Duodenal mucosa (tissue), 2 donors: ENCODE results near the gene IGSF1.

Experiments
- H3K27ac ChIP-seq: one replicate; pipeline ENCODE4 v1.7.0; 2013; ENCODE audit warnings: low read depth, low read length
- H3K27me3 ChIP-seq, 2 donors: one replicate each; pipeline ENCODE4 v1.7.0; 2013; ENCODE audit warnings: low read length in 2 of 2, control low read depth in 1 of 2; ENCODE audit not compliant: insufficient read depth in 2 of 2, control insufficient read depth in 1 of 2
- H3K36me3 ChIP-seq, 2 donors: one replicate each; pipeline ENCODE4 v1.7.0; 2013; ENCODE audit warnings: low read length in 2 of 2, control low read depth in 1 of 2; ENCODE audit not compliant: insufficient read depth in 2 of 2, control insufficient read depth in 1 of 2
- H3K4me1 ChIP-seq, 2 donors: one replicate each; pipeline ENCODE4 v1.7.0; 2013; ENCODE audit warnings: low read length in 2 of 2, control low read depth in 1 of 2; ENCODE audit not compliant: insufficient read depth in 2 of 2, control insufficient read depth in 1 of 2
- H3K4me3 ChIP-seq, 2 donors: one replicate each; pipeline ENCODE4 v1.7.0; 2013; ENCODE audit warnings: low read length in 2 of 2, low read depth in 1 of 2
- H3K9ac ChIP-seq, 2 donors: one replicate each; pipeline ENCODE4 v1.7.0; 2013; ENCODE audit warnings: low read length in 2 of 2, low read depth in 1 of 2
- H3K9me3 ChIP-seq, 2 donors: one replicate each; pipeline ENCODE4 v1.7.0; 2013; ENCODE audit warnings: low read length in 2 of 2, control low read depth in 1 of 2; ENCODE audit not compliant: control insufficient read depth in 1 of 2

IGSF1 gene, protein sequence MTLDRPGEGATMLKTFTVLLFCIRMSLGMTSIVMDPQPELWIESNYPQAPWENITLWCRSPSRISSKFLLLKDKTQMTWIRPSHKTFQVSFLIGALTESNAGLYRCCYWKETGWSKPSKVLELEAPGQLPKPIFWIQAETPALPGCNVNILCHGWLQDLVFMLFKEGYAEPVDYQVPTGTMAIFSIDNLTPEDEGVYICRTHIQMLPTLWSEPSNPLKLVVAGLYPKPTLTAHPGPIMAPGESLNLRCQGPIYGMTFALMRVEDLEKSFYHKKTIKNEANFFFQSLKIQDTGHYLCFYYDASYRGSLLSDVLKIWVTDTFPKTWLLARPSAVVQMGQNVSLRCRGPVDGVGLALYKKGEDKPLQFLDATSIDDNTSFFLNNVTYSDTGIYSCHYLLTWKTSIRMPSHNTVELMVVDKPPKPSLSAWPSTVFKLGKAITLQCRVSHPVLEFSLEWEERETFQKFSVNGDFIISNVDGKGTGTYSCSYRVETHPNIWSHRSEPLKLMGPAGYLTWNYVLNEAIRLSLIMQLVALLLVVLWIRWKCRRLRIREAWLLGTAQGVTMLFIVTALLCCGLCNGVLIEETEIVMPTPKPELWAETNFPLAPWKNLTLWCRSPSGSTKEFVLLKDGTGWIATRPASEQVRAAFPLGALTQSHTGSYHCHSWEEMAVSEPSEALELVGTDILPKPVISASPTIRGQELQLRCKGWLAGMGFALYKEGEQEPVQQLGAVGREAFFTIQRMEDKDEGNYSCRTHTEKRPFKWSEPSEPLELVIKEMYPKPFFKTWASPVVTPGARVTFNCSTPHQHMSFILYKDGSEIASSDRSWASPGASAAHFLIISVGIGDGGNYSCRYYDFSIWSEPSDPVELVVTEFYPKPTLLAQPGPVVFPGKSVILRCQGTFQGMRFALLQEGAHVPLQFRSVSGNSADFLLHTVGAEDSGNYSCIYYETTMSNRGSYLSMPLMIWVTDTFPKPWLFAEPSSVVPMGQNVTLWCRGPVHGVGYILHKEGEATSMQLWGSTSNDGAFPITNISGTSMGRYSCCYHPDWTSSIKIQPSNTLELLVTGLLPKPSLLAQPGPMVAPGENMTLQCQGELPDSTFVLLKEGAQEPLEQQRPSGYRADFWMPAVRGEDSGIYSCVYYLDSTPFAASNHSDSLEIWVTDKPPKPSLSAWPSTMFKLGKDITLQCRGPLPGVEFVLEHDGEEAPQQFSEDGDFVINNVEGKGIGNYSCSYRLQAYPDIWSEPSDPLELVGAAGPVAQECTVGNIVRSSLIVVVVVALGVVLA (N-terminal part only)

DNA sequence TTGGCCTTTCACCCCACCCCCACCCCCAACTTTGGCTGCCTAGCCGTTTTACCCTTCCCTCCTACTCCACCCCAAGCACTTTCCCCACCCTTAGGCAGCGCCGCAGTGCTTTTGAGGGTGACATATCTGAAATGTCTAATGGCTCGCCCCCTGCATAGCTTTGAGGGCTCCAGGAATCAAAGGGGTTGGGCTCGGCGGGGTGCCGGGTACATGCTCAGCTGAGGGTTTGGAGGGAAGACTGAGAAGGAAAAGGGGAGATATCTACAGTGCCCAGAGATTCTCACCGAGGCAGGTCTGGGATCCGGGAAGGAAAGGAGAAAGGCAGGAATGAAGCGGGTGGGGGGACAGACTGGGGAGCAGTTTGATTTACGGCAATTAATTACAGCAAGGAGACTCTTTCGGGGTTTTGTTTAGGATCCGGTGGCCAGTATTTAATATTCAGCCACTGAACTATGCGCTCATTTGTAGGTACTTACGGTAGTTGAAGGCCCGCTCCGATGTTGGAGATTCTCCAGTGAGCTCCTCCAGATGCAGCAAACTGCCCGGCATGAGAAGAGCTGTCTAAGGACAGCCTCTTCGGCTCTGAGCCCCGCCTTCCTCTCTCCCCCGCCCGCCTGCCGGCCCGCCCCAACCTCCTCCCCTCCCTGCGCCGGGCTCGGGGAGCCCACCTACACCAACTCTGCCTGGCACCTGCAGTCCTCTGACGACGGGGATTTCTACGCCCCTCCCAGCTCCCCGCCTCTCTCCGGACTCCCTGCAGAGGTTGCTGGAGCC lies at the start of gene IGSF1:
IGSF1 (minus strand) TSS at position 569 of the 774 bp plus-strand sequence. CDS start 2,632 bp downstream, outside the sequence.
- Histone ChIP-seq H3K27ac (no peak within 1 kb of the TSS), H3K9ac (no peak within 1 kb of the TSS), H3K27me3 (no peaks in the 10 kb centered on the region), H3K4me3 (peak within 1 kb of the TSS; percentile 15 to 55), H3K36me3 (no peaks in the 10 kb centered on the region), H3K4me1 (peaks cover 0 to 5% of the 10 kb centered on the region in 2 donors), H3K9me3 (no peaks in the 10 kb centered on the region)

DNA sequence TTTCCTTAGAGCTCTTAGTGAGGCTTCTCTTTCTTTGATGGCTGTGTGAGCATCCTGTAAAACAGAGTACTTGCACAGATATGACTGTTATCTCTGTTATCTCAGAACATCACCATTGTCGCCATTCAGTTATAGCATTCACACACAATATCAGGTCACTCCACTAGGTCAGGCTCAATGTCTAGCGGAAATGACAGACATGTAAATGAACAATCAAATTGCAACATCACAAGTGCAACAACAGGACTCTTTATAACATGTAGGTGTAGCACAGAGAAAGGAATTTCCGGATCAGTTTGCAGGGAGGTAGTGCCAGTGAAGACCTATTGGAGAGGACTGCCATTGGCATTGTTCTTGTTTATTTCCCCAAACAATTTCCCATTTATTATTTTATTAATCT lies 43.2 kb upstream of the IGSF1 start:
- Histone ChIP-seq H3K9me3 (no peaks in the 10 kb centered on the region), H3K4me3 (no peak overlapping the region), H3K36me3 (no peaks in the 10 kb centered on the region), H3K4me1 (no peaks in the 10 kb centered on the region), H3K27me3 (no peaks in the 10 kb centered on the region), H3K27ac (no peak overlapping the region), H3K9ac (no peak overlapping the region)

DNA sequence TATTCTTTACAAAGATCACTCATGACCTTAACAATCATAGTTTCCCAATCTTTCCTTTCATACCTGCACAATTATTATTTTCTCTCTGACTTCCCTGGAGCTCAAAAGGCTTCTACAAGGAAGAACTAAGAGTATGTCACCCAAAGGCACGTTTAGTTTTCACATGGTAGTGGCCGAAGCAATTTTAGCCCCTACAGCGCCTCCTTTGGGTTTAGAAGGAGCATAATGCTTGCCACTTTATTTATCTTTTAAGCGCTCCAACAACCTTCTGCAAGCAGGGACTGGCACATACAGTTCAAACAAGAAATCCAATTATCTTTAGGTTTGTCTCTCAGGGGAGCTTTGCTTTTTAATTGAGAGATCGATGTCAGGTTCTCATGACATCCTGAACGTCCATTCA lies 42.0 kb upstream of the IGSF1 start:
- no peak overlapping the region for H3K27ac ChIP-seq
- no peak overlapping the region for H3K4me3 ChIP-seq
- H3K36me3 ChIP-seq: no peaks in the 10 kb centered on the region
- no peaks in the 10 kb centered on the region for H3K27me3 ChIP-seq
- no peaks in the 10 kb centered on the region for H3K9me3 ChIP-seq
- no peak overlapping the region for H3K9ac ChIP-seq
- no peaks in the 10 kb centered on the region for H3K4me1 ChIP-seq

DNA sequence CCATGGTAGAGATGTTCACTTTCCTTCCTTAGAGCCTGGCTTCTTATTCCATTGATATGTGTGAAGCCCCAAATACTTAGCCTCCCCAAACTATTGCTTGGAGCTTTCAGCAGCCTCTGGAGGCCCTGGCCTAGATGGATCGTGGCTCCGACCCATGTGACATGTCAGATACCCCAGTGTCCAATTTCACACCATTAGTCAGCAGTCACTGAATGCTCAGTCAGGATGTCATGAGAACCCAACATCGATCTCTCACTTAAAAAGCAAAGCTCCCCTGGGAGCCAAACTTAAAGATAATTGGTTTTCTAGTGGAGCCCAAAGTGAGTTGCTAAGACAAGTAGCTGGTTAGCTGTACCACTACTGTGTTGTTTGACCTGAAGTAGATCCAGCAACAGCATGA lies 41.6 kb upstream of the IGSF1 start:
- H3K9ac ChIP-seq: no peak overlapping the region
- H3K27ac ChIP-seq: no peak overlapping the region
- H3K9me3 ChIP-seq: no peaks in the 10 kb centered on the region
- H3K27me3 ChIP-seq: no peaks in the 10 kb centered on the region
- H3K36me3 ChIP-seq: no peaks in the 10 kb centered on the region
- no peaks in the 10 kb centered on the region for H3K4me1 ChIP-seq
- no peak overlapping the region for H3K4me3 ChIP-seq

DNA sequence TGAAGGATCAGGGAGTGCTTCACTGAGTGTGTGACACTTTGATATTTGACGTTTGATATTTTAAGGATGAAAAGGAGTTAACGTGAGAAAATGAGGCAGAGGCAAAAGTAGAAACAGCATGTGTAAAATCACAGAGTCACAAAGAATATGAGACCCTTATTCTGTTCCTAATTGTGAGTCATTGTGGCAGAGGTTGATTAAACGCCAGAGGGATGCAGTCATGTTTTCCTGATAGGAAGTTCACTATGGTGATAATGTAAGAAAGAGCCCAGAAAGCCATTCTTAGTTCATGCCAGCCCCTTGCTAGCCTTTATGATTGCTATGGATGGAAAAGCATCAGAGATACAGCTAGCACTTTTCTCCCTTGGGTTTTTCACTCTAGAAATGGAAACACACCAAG lies 33.5 kb upstream of the IGSF1 start:
- H3K9me3 ChIP-seq: no peaks in the 10 kb centered on the region
- no peaks in the 10 kb centered on the region for H3K4me1 ChIP-seq
- no peak overlapping the region for H3K9ac ChIP-seq
- no peaks in the 10 kb centered on the region for H3K27me3 ChIP-seq
- H3K4me3 ChIP-seq: no peak overlapping the region
- no peak overlapping the region for H3K27ac ChIP-seq
- no peaks in the 10 kb centered on the region for H3K36me3 ChIP-seq

DNA sequence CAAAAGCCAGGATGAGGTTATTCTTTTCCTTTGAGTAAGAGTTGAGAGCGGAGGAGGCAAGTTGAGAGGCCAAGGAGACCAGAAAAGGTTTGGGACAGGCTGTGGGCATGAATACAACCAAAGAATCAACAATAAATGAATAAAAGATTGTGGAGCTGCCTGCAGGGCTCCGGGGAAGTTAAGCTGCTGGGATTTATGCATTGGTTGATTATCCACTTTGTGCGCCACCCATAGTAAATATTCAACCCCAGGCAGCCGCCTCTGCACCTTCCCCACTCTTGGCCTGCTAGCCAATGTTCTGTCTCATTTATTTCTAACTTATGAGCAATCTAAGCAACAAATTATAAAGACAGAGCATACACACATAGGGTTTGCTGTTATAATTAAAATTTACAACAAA lies 28.2 kb upstream of the IGSF1 start:
- H3K9ac ChIP-seq: no peak overlapping the region
- H3K36me3 ChIP-seq: no peaks in the 10 kb centered on the region
- no peaks in the 10 kb centered on the region for H3K27me3 ChIP-seq
- H3K27ac ChIP-seq: no peak overlapping the region
- H3K9me3 ChIP-seq: no peaks in the 10 kb centered on the region
- H3K4me1 ChIP-seq: no peaks in the 10 kb centered on the region
- no peak overlapping the region for H3K4me3 ChIP-seq

DNA sequence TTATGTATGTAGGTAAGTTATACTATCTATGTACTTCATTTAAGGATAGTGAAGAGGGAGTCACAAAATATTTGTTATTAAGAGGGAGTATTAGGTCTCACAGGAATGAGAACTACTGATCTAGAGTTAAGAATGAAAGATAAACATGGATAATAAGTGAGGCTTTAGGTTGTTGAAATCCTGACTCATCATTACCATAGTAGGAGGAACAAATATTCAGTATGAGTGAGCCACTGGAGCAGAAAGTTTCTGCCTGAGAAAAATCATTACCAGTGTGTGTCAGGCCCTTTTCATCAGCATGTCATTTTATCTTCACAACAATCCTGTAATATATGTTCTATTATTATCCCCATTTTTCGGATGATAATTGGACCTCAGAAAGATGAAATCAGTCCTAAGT lies 27.2 kb upstream of the IGSF1 start:
- Histone ChIP-seq H3K27ac (no peak overlapping the region), H3K9ac (no peak overlapping the region), H3K4me3 (no peak overlapping the region), H3K9me3 (no peaks in the 10 kb centered on the region), H3K27me3 (no peaks in the 10 kb centered on the region), H3K36me3 (no peaks in the 10 kb centered on the region), H3K4me1 (no peaks in the 10 kb centered on the region)

DNA sequence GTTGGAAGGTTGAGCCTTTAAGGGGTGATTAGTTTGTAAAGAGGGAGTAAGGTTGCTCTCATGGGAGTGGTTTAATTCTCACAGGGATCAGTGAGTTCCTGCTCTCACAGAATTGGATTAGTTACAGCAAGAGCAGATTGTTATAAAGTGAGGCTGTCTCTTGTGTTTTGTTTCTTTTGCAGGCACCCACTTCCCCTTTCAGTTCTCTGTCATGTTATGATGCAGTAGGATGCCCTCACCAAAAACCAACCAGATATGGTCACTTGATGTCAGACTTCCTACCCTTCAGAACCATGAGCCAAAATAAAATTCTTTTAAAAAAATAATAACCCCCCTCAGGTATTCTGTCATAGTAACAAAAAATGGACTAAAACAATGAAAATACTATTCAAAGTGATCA lies 19.9 kb upstream of the IGSF1 start:
- Histone ChIP-seq H3K9ac (no peak overlapping the region), H3K9me3 (no peaks in the 10 kb centered on the region), H3K4me1 (no peaks in the 10 kb centered on the region), H3K4me3 (no peak overlapping the region), H3K36me3 (no peaks in the 10 kb centered on the region), H3K27me3 (no peaks in the 10 kb centered on the region), H3K27ac (no peak overlapping the region)

DNA sequence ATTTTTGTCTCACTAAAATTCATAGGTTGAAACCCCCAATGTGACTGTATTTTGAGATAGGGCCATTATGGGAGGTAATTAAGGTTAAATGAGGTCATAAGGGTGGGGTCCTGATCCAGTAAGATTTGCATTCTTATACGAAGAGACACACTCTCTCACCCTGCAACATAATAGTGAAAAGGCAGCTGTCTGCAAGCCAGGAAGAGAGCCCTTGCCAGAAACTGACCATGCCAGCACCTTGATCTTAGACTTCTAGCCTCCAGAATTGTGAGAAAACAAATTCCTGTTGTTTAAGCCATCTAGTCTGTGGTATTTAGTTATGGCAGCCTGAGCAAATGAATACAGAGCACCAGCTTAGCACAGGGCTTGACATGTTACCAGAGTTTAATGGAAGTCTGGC lies 17.5 kb upstream of the IGSF1 start:
- Histone ChIP-seq H3K4me3 (no peak overlapping the region), H3K9me3 (no peaks in the 10 kb centered on the region), H3K9ac (no peak overlapping the region), H3K27me3 (no peaks in the 10 kb centered on the region), H3K4me1 (no peaks in the 10 kb centered on the region), H3K27ac (no peak overlapping the region), H3K36me3 (no peaks in the 10 kb centered on the region)
